Lung (tissue), 12 donors: Measurements from ENCODE around the gene AFAP1. TPM values are rescaled to one million over a fixed set of nuclear protein-coding genes. Genes with fewer than 3 reads are reported as not detected.
A peak's percentile ranks its signal among the peaks of the same experiment; 100 is the strongest.

Experiments used
- ATAC-seq: fragments of 200-7000 bp; cut with Tn5 transposase; one replicate; pipeline ENCODE4 v1.9.1; 2020; ENCODE audit warnings: moderate number of reproducible peaks; ENCODE audit not compliant: insufficient read depth, low FRiP score
- DNase-seq, 3 donors: peaks; one replicate each; pipeline ENCODE4 v3.0.0-alpha.2; 2013 to 2017
- H3K27ac ChIP-seq, 2 donors: one replicate each; pipeline ENCODE4 v1.5.1; 2013; ENCODE audit warnings: mild to moderate bottlenecking in 2 of 2, moderate library complexity in 2 of 2, control low read depth in 1 of 2, inconsistent platforms in 1 of 2, low read depth in 1 of 2, low read length in 1 of 2
- H3K27me3 ChIP-seq, 3 donors: one replicate each; pipeline ENCODE4 v1.5.1; 2013; ENCODE audit warnings: low read length in 2 of 3; ENCODE audit not compliant: control insufficient read depth in 3 of 3, insufficient read depth in 3 of 3
- H3K36me3 ChIP-seq, 4 donors: one replicate each; pipeline ENCODE4 v1.5.1; 2013; ENCODE audit warnings: low read length in 4 of 4, mild to moderate bottlenecking in 1 of 4, moderate library complexity in 1 of 4; ENCODE audit not compliant: control insufficient read depth in 4 of 4, insufficient read depth in 4 of 4
- H3K4me1 ChIP-seq, 5 donors: one replicate each; pipeline ENCODE4 v1.5.1; 2013; ENCODE audit warnings: low read length in 5 of 5, mild to moderate bottlenecking in 2 of 5, moderate library complexity in 1 of 5; ENCODE audit not compliant: control insufficient read depth in 5 of 5, insufficient read depth in 5 of 5
- H3K4me3 ChIP-seq: one replicate; pipeline ENCODE4 v1.5.1; 2013; ENCODE audit warnings: mild to moderate bottlenecking, control low read depth, moderate library complexity
- H3K9ac ChIP-seq, 2 donors: one replicate each; pipeline ENCODE4 v1.5.1; 2013; ENCODE audit warnings: low read length in 2 of 2, control low read depth in 1 of 2; ENCODE audit not compliant: insufficient read depth in 1 of 2
- H3K9me3 ChIP-seq, 4 donors: one replicate each; pipeline ENCODE4 v1.5.1; 2013; ENCODE audit warnings: low read length in 3 of 4, mild to moderate bottlenecking in 1 of 4, moderate library complexity in 1 of 4; ENCODE audit not compliant: control insufficient read depth in 4 of 4, insufficient read depth in 3 of 4
- CTCF ChIP-seq: IDR thresholded peaks from 2 replicates; pipeline ENCODE4 v1.5.1; 2012; ENCODE audit warnings: mild to moderate bottlenecking; ENCODE audit errors: control extremely low read depth, extremely low read depth
- WGBS, 2 donors: extraction: QIAGEN DNeasy Blood & Tissue Kit; methylation state at CpG; one replicate each; pipeline ENCODE4 v1.1.7; 2013; 5-methylcytosine and 5-hydroxymethylcytosine counted together
- polyA plus RNA-seq, 2 donors: library from polyadenylated mRNA; stranded (reverse); fragments of 200-250 nt; gene quantifications; one replicate each; pipeline ENCODE4 v1.2.1, GENCODE V29; 2013
- total RNA-seq, 2 donors: library from RNA; depleted of rRNA in 1 of 2; stranded (reverse); fragments of >200 nt in 1 of 2; gene quantifications; one replicate each; pipeline ENCODE4 v1.2.1, GENCODE V29; 2014 to 2021
- donor health status: control.
- donor health status: control.
- donor health status: Bipolar disorder and iron deficiency.
- donor health status: healthy.
- donor health status: DM: yes; HTN: yes; CAD: no.

Gene AFAP1
- total and polyA plus RNA-seq, 4 donors, result 5.3 to 34.1 (median 12.3) TPM

DNA sequence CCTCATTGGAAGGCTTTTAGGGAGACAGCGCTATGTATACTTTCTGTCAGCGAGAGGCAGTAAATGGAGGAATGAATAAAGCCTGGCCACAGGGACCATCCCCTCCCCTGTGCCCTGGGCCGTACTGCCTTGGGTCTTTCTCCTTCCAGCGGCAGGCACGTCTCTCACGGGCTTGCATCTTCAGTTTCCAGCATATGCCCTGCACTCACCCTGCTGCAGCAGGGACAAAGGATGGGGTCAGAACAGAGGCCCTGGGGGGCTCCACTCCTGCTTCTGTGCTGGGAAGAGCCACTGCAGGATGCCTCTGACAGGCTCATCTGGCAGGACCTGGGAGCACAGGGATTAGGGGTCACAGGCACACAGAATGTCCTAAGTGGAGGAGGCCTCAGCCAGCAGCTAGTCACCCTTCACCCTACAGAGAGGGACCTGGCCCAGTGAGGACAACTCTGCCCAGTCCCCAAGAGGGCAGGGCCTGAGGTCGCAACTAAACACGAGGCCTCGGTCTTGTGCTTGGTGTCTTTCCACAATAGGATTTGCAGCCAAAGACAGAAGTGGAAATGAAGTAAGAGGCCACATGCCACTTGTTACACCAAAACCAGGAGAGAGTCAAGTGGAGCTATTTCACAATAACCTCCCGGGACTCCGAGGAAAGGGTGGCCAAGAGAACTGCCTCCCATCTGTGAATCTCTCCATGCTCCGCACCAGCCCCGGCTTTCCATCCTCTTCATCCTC is 150.8 kb downstream of the AFAP1 start:
- no peak for DNase-seq
- ATAC-seq, result no peak
- peaks cover 0 to 5% (median 0%) of the 10 kb centered on the region in 5 donors for H3K4me1 ChIP-seq
- H3K36me3 ChIP-seq, result peaks cover 0 to 27% (median 9%) of the 10 kb centered on the region in 4 donors
- peak overlapping the region in 1 of 2 donors; percentile 23 for H3K27ac ChIP-seq
- H3K9me3 ChIP-seq, result no peaks in the 10 kb centered on the region
- H3K9ac ChIP-seq, result no peak overlapping the region
- no peak for TF ChIP-seq CTCF
- H3K4me3 ChIP-seq, result no peak overlapping the region
- WGBS, 2 donors, result 66 to 75% methylated on average over 12 to 13 of the region's 13 CpGs
- no peaks in the 10 kb centered on the region for H3K27me3 ChIP-seq

- DNase-seq (no peak), ATAC-seq (no peak)
- Histone ChIP-seq H3K9ac (no peak overlapping the region), H3K4me1 (peaks cover 0 to 5% (median 0%) of the 10 kb centered on the region in 5 donors), H3K9me3 (no peaks in the 10 kb centered on the region), H3K36me3 (peaks cover 0 to 25% (median 8%) of the 10 kb centered on the region in 4 donors), H3K27ac (no peak overlapping the region), H3K27me3 (no peaks in the 10 kb centered on the region), H3K4me3 (no peak overlapping the region)
- no peak for TF ChIP-seq CTCF
- 93 to 96% methylated on average over 17 of the region's 17 CpGs for WGBS, 2 donors
Measured at GRCh38 chr4:7788193-7788592, 151.5 kb downstream of the AFAP1 start.

DNA sequence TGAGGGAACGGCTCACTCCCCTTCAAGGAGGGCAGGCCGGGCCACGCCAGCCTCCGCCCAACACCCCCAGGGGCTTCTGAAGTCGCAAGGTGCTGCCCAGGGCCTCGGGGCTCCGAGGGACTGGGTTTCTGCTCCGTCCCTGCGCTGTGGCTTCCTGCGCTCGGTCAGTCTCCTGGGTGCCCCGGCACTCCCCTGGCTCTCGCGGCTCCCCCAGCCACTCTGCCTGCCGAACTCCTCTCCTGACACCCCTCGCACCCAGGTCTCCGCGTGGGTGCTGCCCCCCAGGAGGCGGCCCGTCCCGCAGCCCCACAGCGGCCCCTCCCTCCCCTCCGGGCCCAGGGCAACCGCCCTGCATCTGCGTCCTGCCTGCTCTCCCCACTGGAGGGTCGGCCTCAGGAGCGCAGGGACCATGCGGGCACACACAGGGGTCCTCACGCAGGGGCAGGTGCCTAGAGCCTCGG is 151.9 kb downstream of the AFAP1 start:
- peaks cover 0 to 24% (median 8%) of the 10 kb centered on the region in 4 donors for H3K36me3 ChIP-seq
- H3K27ac ChIP-seq, result no peak overlapping the region
- DNase-seq (no peak), ATAC-seq (no peak)
- H3K9ac ChIP-seq, result no peak overlapping the region
- H3K4me3 ChIP-seq, result no peak overlapping the region
- no peaks in the 10 kb centered on the region for H3K9me3 ChIP-seq
- TF ChIP-seq CTCF, result no peak
- H3K4me1 ChIP-seq, result peaks cover 0 to 5% (median 0%) of the 10 kb centered on the region in 5 donors
- 96 to 98% methylated on average over 30 of the region's 30 CpGs for WGBS, 2 donors
- no peaks in the 10 kb centered on the region for H3K27me3 ChIP-seq

DNA sequence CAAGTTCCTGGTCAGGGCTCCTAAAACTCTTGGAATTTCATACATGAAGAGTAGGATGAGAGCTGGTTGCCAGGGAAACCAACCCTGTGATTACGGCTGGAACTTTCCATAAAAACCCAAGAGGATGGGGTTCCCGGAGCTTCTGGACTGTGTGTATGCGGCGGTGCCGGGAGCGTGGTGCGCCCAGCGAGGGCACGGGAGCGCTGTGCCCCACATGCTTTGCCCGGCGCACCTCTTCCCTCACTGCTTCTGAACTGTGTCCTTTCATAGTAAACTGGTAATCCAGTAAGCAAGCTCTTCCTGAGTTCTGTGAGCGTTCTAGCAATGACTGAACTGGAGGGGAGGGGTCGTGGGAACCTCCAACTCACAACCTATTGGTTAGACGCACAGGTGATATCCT is 152.6 kb downstream of the AFAP1 start:
- Histone ChIP-seq H3K4me1 (peaks cover 0 to 6% (median under 1%) of the 10 kb centered on the region in 5 donors), H3K9ac (no peak overlapping the region), H3K27ac (no peak overlapping the region), H3K36me3 (peaks cover 0 to 19% (median 8%) of the 10 kb centered on the region in 4 donors), H3K9me3 (no peaks in the 10 kb centered on the region), H3K27me3 (no peaks in the 10 kb centered on the region), H3K4me3 (no peak overlapping the region)
- ATAC-seq (no peak), DNase-seq (no peak)
- 89 to 97% methylated on average over 15 of the region's 15 CpGs for WGBS, 2 donors
- no peak for TF ChIP-seq CTCF
